Activated naive CD4-positive, alpha-beta T cell treated with anti-CD3 and anti-CD28 coated beads for 36 hours (primary cell): ENCODE results near the gene GHITM. TPM values are rescaled to one million over a fixed set of nuclear protein-coding genes. Genes with fewer than 3 reads are reported as not detected.
"Not testable (repeated sequence)": the region's sequence is repeated elsewhere in the genome, so short reads cannot be mapped to it uniquely, and the experiment has no call there.

Experiments used
- CTCF ChIA-PET: fragments of 350-600 bp; sonication (Branson Sonifier 250); formaldehyde crosslinking; loops from one replicate; lab custom pipeline; 2021; ENCODE audit warnings: antibody characterized with exemption; lab: Charles Lee
- DNase-seq: peaks from one replicate; pipeline ENCODE4 v3.0.0-alpha.2; 2020
- H3K27ac Mint-ChIP-seq: one replicate; pipeline ENCODE4 v1.8.0; 2021; ENCODE audit warnings: mild to moderate bottlenecking, mixed read lengths
- H3K27me3 Mint-ChIP-seq: one replicate; pipeline ENCODE4 v1.8.0; 2021; ENCODE audit warnings: low read depth, mixed read lengths
- H3K36me3 Mint-ChIP-seq: one replicate; pipeline ENCODE4 v1.8.0; 2021; ENCODE audit warnings: low read depth, mixed read lengths
- H3K4me1 Mint-ChIP-seq: one replicate; pipeline ENCODE4 v1.8.0; 2021; ENCODE audit warnings: low read depth, mixed read lengths
- H3K4me3 Mint-ChIP-seq: one replicate; pipeline ENCODE4 v1.8.0; 2021; ENCODE audit warnings: mild to moderate bottlenecking, moderate library complexity, mixed read lengths
- H3K9me3 Mint-ChIP-seq: one replicate; pipeline ENCODE4 v1.8.0; 2021; ENCODE audit warnings: mixed read lengths
- intact Hi-C: fragments of 100-400 bp; cut with micrococcal nuclease; formaldehyde crosslinking; loops from one replicate; pipeline ENCODE4 v1.15.1; 2023
- total RNA-seq, 2 experiments: library from RNA; stranded (reverse); gene quantifications; one replicate each; pipeline ENCODE4 v1.2.3, GENCODE V29; 2021

The GHITM gene
- total RNA-seq, 2 experiments from 2014 or later: 281 TPM

DNA sequence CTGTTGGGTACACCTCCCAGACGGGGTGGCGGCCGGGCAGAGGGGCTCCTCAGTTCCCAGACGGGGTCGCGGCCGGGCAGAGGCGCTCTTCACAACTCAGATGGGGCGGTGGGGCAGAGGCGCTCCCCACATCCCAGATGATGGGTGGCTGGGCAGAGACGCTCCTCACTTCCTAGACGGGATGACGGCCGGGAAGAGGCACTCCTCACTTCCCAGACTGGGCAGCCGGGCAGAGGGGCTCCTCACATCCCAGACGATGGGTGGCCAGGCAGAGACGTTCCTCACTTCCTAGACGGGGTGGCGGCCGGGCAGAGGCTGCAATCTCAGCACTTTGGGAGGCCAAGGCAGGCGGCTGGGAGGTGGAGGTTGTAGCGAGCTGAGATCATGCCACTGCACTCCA is 41.1 kb downstream of the GHITM start:
- H3K36me3 Mint-ChIP-seq, H3K27me3 Mint-ChIP-seq, intact Hi-C loops, H3K4me3 Mint-ChIP-seq, DNase-seq, H3K9me3 Mint-ChIP-seq, H3K27ac Mint-ChIP-seq, H3K4me1 Mint-ChIP-seq, CTCF ChIA-PET: not testable (repeated sequence)

DNA sequence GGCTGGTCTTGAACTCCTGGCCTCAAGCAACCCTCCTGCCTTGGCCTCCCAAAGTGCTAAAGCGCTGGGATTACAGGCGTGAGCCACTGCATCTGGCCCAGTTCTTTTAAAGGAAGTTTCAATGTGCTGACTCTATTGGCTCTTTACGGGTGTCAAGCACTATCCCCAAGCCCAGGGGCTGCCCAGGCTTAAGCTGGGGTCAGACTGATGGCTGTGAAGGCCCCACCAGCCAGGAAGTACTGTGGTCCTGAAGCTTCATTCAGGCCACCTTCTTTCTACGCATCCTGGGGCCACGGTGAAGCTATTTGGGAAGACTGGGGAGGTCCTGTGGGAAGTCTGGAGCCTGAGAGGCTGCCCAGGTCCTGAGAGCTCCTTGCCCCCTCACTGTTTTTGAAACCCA is 42.3 kb downstream of the GHITM start:
- intact Hi-C loops: no loop called here
- Mint-ChIP-seq H3K9me3 (no peaks in the 10 kb centered on the region), H3K27me3 (no peaks in the 10 kb centered on the region)

DNA sequence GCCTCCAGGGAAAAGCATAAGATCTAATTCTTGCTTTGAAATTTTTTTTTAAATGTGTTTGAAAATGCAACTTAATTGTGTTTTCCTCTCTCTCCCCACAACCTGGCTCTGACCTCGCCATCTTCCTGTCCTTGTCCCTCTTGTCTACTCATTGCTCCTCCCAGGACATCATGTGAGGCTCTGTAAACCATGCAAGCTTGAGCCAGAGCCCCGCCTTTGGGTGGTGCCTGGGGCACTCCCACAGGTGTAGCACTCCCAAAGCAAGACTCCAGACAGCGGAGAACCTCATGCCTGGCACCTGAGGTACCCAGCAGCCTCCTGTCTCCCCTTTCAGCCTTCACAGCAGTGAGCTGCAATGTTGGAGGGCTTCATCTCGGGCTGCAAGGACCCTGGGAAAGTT is 45.2 kb downstream of the GHITM start:
- Mint-ChIP-seq H3K4me3 (no peak overlapping the region), H3K27me3 (no peaks in the 10 kb centered on the region), H3K27ac (no peak overlapping the region), H3K9me3 (no peaks in the 10 kb centered on the region), H3K36me3 (no peaks in the 10 kb centered on the region), H3K4me1 (no peaks in the 10 kb centered on the region)
- CTCF ChIA-PET: no interaction called here
- DNase-seq: no peak
- intact Hi-C loops: no loop called here

More for the DNA sequence above, 42.3 kb downstream of the GHITM start:
- Mint-ChIP-seq H3K27ac (no peak overlapping the region), H3K4me1 (peaks cover 3% of the 10 kb centered on the region), H3K36me3 (no peaks in the 10 kb centered on the region), H3K4me3 (no peak overlapping the region)
- DNase-seq: no peak
- CTCF ChIA-PET: interaction anchor here (0.8 to 1.4 kb wide), 2 partner anchors 11 to 34 kb away, joined by 3 read pairs; no protein-coding TSS in a partner anchor

DNA sequence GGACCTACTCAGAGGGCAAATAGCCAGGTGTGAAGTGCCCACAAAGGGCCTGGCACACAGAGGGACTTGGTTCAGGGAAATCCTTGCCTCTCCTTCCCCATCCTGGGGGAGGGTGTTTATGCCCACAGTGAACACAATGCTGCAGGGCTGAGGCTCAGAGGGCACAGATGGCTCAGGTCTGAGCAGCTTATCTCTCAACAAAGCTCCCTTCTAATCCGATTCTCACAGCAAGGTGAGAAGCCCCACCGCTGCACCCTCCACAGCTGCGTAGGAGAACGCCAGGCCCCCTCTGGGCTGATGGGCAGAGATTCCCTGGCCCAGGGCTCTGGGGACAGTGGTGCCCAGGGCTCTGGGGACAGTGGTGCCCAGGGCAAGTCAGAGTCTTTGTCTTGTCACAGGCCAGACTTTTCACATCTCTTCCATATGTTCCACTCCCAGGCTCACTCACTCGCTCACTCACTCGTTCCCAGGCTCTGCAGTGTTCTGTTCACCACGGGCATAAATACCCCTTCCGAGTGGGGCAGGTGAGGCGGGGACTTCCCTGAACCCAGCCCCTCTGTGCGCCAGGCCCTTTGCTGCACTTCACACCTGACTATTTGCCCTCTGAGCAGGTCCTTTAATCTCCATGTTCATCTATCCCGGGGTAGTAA is 46.3 kb downstream of the GHITM start:
- CTCF ChIA-PET: interaction anchor here (0.6 kb wide), 2 partner anchors 29 to 31 kb away, joined by 3 read pairs; no protein-coding TSS in a partner anchor
- no peaks in the 10 kb centered on the region for H3K27me3 Mint-ChIP-seq
- intact Hi-C loops: no loop called here
- DNase-seq: no peak
- H3K4me1 Mint-ChIP-seq: peaks cover 2% of the 10 kb centered on the region
- no peak overlapping the region for H3K4me3 Mint-ChIP-seq
- H3K9me3 Mint-ChIP-seq: no peaks in the 10 kb centered on the region
- no peak overlapping the region for H3K27ac Mint-ChIP-seq
- no peaks in the 10 kb centered on the region for H3K36me3 Mint-ChIP-seq

DNA sequence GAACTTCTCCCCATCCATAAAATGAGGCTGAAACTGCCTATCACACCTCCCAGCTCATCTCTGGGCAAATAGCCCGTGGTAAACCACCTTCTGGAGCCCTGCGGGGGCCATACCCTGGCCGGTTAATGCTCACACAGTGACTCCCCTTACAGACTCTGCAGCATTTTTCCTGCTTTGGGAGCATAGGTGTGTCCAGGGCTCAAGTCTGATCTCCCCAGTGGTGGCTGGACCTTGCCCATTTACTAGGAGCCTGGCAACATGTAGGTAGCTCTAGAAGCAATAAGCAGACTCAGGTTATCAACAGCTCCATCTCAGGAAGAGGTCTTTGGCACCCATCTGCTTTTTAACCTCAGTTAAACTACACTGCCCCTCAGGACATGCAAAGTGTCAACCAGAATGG is 49.5 kb downstream of the GHITM start:
- H3K27ac Mint-ChIP-seq: no peak overlapping the region

DNA sequence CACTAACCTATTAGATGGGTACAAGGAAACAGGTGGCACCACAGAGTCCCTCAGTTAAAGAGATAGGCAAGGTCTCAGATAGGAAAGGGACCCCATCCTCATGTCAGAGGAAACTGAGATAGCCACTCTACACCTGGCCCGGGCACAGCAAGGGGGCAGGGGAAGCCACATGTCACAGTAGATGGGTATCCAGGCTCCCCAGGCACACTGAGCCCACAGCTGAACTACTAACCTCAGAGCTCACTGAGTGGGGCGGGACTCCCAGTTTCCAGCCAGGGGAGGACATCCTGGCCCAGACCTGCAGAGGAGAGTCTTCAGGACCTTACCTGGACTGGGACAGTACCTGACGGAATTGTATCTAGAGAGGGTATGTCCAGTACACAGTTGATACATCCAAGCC is 51.3 kb downstream of the GHITM start:
- intact Hi-C loops: loop anchor here (1.0 kb wide), 1 partner anchor 11 kb away; no protein-coding TSS in a partner anchor
- CTCF ChIA-PET: interaction anchor here (1.1 to 1.6 kb wide), 5 partner anchors 10 to 52 kb away, joined by 3 to 6 read pairs (median 4); partner anchors contain the start of gene GHITM
- H3K27me3 Mint-ChIP-seq: peaks cover 3% of the 10 kb centered on the region
- no peak overlapping the region for H3K4me3 Mint-ChIP-seq
- no peak for DNase-seq
- peaks cover 11% of the 10 kb centered on the region for H3K4me1 Mint-ChIP-seq
- H3K27ac Mint-ChIP-seq: no peak overlapping the region
- H3K9me3 Mint-ChIP-seq: no peaks in the 10 kb centered on the region
- no peaks in the 10 kb centered on the region for H3K36me3 Mint-ChIP-seq

More for the DNA sequence above, 49.5 kb downstream of the GHITM start:
- Mint-ChIP-seq H3K4me3 (no peak overlapping the region), H3K27me3 (no peaks in the 10 kb centered on the region), H3K9me3 (no peaks in the 10 kb centered on the region), H3K36me3 (no peaks in the 10 kb centered on the region), H3K4me1 (peaks cover 11% of the 10 kb centered on the region)
- intact Hi-C loops: no loop called here
- CTCF ChIA-PET: interaction anchor here (1.3 kb wide), 1 partner anchor 19 kb away, joined by 4 read pairs; no protein-coding TSS in a partner anchor
- no peak for DNase-seq

DNA sequence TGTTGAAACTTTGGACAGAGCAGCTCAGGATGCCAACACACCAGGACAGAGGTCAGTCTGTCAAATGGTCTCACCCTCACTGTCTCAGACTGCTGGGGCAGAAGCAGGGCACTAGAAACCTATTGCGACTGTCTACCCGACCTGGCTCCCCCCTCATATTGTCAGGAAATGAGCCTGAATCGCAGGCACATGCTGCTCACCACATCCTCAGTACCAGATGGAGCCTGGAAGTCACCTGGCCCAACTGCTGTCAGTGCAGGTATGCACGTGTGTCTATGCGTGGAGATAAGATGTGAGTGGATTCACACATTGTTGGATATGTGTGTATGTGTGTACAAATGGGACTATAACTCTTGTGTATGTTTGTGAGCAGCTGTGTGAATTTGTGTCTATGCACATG is 51.8 kb downstream of the GHITM start:
- no peak overlapping the region for H3K27ac Mint-ChIP-seq
- H3K36me3 Mint-ChIP-seq: no peaks in the 10 kb centered on the region
- peak; percentile 51 for DNase-seq
- no peak overlapping the region for H3K4me3 Mint-ChIP-seq
- CTCF ChIA-PET: interaction anchor here (1.1 to 1.6 kb wide), 5 partner anchors 10 to 52 kb away, joined by 3 to 6 read pairs (median 4); partner anchors contain the start of gene GHITM
- peaks cover 11% of the 10 kb centered on the region for H3K4me1 Mint-ChIP-seq
- H3K9me3 Mint-ChIP-seq: no peaks in the 10 kb centered on the region
- H3K27me3 Mint-ChIP-seq: peaks cover 7% of the 10 kb centered on the region
- intact Hi-C loops: loop anchor here (1.0 kb wide), 1 partner anchor 12 kb away; no protein-coding TSS in a partner anchor

DNA sequence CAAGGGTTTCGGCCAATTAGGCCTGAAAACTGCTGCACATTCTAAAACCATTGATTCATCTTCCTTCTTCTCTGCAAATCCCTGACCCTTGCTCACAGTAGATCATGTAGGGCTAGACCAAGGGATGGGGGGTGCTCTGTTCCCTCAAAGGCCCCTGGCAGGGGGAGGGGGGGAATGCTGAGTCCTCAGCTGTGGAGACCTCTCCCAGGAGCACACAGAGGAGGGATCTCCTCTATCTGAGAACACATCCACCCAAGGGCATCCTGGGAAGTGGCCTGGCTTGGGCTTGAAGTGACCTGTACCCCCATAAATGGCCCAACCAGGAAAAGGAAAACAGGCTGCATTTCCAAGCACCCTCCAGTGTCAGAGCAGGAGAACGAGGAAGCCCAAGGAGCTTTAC is 54.0 kb downstream of the GHITM start:
- H3K9me3 Mint-ChIP-seq: no peaks in the 10 kb centered on the region
- CTCF ChIA-PET: interaction anchor here (0.9 to 1.3 kb wide), 5 partner anchors 12 to 44 kb away, joined by 3 to 5 read pairs (median 3); no protein-coding TSS in a partner anchor
- no peak overlapping the region for H3K27ac Mint-ChIP-seq
- no peak overlapping the region for H3K4me3 Mint-ChIP-seq
- intact Hi-C loops: no loop called here
- H3K4me1 Mint-ChIP-seq: peaks cover 11% of the 10 kb centered on the region
- no peak for DNase-seq
- H3K27me3 Mint-ChIP-seq: peaks cover 12% of the 10 kb centered on the region
- H3K36me3 Mint-ChIP-seq: no peaks in the 10 kb centered on the region

DNA sequence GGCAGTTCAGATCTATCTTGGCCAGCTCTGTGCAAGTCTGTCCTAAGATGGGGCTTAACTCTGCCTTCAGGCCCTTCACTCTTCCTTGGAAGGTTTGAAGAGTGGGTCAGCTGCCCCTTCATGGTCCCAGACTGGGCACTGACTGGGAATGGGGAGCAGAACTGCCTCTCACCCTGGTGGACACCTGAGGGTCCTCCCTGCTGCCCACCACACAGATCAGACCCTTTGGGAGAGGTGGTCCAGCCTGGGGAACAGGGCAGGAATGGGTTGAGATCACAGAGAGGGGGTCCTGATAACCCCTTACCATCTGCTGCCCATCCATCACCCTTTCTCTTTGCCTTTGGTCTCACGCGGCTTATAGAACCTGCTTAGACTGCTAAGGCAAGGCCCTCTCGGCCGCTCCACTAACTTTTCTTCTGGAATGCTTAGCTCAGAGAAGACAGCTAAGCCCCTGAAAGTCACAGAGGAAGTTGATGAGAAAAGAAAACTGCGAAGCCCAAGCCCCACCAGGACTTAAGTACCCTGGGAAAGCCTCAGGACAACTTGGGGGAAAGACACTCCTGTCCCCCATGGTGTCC is 54.6 kb downstream of the GHITM start:
- CTCF ChIA-PET: interaction anchor here (0.9 to 1.3 kb wide), 5 partner anchors 11 to 45 kb away, joined by 3 to 5 read pairs (median 3); no protein-coding TSS in a partner anchor
- Mint-ChIP-seq H3K27ac (no peak overlapping the region), H3K4me3 (peak overlapping the region; percentile 51), H3K36me3 (no peaks in the 10 kb centered on the region), H3K4me1 (peaks cover 11% of the 10 kb centered on the region), H3K9me3 (no peaks in the 10 kb centered on the region), H3K27me3 (peaks cover 12% of the 10 kb centered on the region)
- intact Hi-C loops: loop anchor here (1.0 kb wide), 1 partner anchor 55 kb away; the partner anchor contains the start of gene GHITM
- DNase-seq: no peak

DNA sequence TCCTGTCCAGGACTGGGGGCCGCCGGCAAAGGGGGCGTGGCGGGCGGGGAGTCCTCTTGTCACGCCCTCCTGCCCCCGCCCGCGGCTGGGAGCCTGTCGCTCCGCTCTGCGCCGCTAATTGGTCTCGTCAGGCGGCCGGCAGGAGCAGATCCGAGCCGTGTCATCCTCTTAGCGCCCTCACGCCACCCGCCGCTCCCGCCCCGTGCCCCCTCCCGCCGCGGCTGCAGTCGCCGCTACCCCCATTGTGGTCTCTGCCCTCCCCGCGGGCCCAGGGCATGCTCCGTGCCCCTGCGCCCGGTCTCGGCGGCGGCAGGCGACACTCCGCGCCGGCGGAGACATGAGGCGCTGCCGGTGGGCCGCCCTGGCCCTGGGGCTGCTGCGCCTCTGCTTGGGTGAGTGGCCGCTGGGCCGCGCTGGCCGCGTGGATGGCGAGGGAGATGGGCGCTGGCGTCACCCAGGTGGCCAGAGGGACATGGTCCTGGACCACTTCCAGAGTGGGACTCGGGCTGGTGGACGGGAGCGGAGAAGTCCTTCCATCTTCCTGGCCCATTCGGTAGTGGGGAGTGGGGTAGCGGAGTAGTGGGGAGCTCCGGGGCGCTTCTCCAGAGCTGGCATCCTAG is 55.2 kb downstream of the GHITM start, which contains the start of gene CDHR1:
Gene CDHR1 (plus strand): TSS at position 114 of the 620 bp plus-strand sequence. CDS start 224 bp downstream, at position 338.
- Mint-ChIP-seq H3K4me1 (peaks cover 11% of the 10 kb centered on the region), H3K27ac (no peak within 1 kb of the TSS), H3K27me3 (peaks cover 12% of the 10 kb centered on the region), H3K9me3 (no peaks in the 10 kb centered on the region), H3K36me3 (no peaks in the 10 kb centered on the region), H3K4me3 (peak within 1 kb of the TSS; percentile 51)
- peak; percentile 57 for DNase-seq
- intact Hi-C loops: loop anchor here (1.0 kb wide), 1 partner anchor 55 kb away; the partner anchor contains the start of gene GHITM
- CTCF ChIA-PET: interaction anchor here (1.0 to 1.5 kb wide), 3 partner anchors 10 to 24 kb away, joined by 3 read pairs; no protein-coding TSS in a partner anchor

DNA sequence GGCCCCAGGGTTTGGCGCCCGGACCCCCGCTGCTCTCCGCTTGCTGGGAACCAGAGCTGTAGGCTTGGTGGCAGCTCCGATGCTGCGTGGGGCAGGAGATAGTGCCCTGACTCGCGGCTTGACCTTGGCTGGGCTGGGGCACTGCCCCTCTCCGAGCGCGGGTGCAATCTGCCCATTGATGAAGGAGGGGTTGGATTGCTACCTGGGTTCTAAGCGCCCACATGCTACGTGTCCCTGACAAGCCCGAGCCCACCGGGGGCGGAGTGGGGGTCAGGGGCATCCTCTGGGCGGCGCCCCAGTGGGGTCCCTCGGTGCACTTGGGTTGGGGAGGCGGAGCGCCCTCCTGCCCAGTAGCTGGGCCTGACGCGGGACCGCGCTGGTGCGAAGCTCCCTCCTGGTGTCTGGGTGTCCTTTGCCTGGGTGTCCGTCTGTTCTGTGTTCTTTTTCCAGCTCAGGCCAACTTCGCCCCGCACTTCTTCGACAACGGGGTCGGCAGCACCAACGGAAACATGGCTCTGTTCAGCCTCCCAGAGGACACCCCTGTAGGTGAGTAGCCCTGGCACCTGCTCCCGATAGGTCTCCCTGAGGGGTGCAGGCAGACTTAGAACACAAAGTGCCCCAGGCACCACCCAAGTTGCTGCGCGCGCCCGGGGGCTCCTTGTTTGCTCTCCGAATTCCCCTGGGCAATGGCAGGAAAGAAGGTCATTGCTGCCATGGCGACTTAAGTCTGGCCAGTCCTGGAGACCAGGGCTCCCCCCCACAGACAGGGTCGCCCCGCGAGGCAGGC is 55.9 kb downstream of the GHITM start:
- intact Hi-C loops: no loop called here
- H3K27me3 Mint-ChIP-seq: peaks cover 12% of the 10 kb centered on the region
- CTCF ChIA-PET: interaction anchor here (1.0 to 1.5 kb wide), 2 partner anchors 9 to 25 kb away, joined by 3 read pairs; no protein-coding TSS in a partner anchor
- DNase-seq: no peak
- H3K4me1 Mint-ChIP-seq: peaks cover 11% of the 10 kb centered on the region
- no peak overlapping the region for H3K27ac Mint-ChIP-seq
- H3K9me3 Mint-ChIP-seq: no peaks in the 10 kb centered on the region
- peak overlapping the region; percentile 51 for H3K4me3 Mint-ChIP-seq
- no peaks in the 10 kb centered on the region for H3K36me3 Mint-ChIP-seq
